Stimulated activated CD8-positive, alpha-beta memory T cell treated with anti-CD3 and anti-CD28 coated beads, Interleukin-12 subunit alpha, Interleukin-12 subunit beta, amount 100 ng/mL, for 1 hour (primary cell): ENCODE data around the gene AKAP8L.
"Not testable (repeated sequence)": the region's sequence is repeated elsewhere in the genome, so short reads cannot be mapped to it uniquely, and the experiment has no call there.

Experiments used
- DNase-seq: peaks from one replicate; pipeline ENCODE4 v3.0.0-alpha.2; 2020; ENCODE audit warnings: low read depth

AKAP8L gene

GRCh38 chr19:15352535-15352934 lies 66.3 kb downstream of the AKAP8L start:
- not testable (repeated sequence) for DNase-seq

GRCh38 chr19:15341328-15341727 lies 77.5 kb downstream of the AKAP8L start:
- DNase-seq, result not testable (repeated sequence)

- no peak for DNase-seq
Observed at GRCh38 chr19:15340086-15340485, 78.7 kb downstream of the AKAP8L start.

GRCh38 chr19:15337202-15337601 lies 81.6 kb downstream of the AKAP8L start:
- no peak for DNase-seq

GRCh38 chr19:15335992-15336391 lies 82.8 kb downstream of the AKAP8L start:
- not testable (repeated sequence) for DNase-seq

- peak; percentile 57 for DNase-seq
Observed at GRCh38 chr19:15332311-15332996, 86.3 kb downstream of the AKAP8L start, which contains the start of gene BRD4. TSS of gene BRD4 (minus strand) at chr19:15332539. CDS start at chr19:15273099, 59,440 bp downstream.

GRCh38 chr19:15331419-15332310 lies 87.1 kb downstream of the AKAP8L start:
- peak; percentile 27 for DNase-seq

GRCh38 chr19:15330801-15331418 lies 87.9 kb downstream of the AKAP8L start:
- DNase-seq, result peak; percentile 12
